HG02678 (cell line): Measurements from ENCODE around the gene KLHL1.

Experiments
- ATAC-seq: cut with Tn5 transposase; IDR thresholded peaks from one replicate; pipeline ENCODE4 v1.9.1; 2021; ENCODE audit warnings: mild to moderate bottlenecking, moderate library complexity; ENCODE audit not compliant: unreplicated experiment

KLHL1 gene

DNA sequence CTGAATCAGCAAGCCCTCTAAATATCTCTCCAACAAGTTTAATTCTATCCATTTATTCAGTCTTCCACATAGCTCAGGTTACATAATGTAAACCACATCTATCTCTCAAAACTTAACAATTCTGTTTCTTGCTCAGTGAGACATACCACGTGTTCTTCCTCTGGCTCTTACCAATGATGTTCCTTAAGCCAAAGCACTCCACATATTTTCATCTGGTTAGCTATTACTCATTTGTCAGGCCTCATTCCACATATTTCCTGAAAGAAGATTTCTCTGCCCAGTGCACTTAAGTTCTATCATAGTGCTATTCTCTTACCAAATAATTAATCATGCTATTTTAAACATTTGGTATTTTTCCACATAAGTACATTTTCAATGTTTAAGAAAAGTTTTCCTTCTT lies 403.9 kb downstream of the KLHL1 start:
- ATAC-seq: no peak

DNA sequence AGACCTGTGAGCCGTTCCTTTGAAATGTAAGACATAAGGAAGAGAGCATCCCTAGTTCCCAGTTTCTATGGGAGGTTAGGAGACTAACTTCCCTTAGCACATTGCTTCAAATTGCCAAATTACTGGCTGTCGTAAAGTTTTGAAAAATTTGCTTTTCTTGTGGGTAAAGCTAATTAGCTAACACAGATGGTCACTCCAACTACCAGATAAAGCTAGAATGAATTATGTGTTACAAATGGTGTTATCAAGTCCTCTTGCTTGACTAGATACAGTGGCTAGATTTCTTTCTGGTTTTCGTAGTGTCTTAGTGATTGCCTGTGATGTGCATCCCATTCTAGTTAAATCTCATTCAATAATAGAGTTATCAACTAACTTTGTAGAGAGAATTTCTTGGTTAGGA lies 417.3 kb downstream of the KLHL1 start:
- ATAC-seq: no peak

DNA sequence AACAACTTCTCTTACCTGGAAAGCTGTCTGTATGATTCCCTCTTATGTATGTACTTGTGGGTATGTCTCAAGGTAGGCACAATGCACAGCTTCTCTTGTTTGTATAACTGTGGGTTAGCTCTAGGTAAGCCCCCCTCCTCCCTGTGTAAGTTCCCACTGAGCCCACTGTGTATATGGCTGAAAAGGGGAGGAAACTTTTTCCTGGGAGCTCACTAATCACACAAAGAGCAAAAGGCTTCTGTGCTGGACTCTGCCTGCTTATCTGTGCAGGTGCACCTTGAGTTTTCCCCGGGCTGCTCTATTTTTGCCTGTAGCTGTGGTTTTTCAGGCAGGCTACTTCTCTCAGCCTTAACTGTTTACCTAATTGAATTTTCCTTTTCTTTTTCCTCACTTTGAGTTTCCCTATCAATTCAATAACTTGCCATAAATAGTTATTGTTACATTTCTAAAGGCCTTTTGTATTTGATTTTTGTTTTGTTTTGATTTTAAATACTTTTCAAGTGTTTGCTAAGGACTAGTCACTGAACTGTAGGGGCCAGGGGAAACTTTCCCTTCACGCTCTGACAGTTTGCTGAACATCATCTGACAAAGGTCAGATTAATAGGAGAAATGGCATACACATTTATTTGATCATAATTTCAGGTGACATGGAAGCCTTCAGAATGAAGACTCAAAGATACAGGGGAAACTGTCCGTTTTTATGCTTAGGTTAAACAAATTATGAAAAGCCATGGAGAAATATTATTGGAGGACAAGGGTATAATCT lies 424.1 kb downstream of the KLHL1 start:
- peak; percentile 44 for ATAC-seq

DNA sequence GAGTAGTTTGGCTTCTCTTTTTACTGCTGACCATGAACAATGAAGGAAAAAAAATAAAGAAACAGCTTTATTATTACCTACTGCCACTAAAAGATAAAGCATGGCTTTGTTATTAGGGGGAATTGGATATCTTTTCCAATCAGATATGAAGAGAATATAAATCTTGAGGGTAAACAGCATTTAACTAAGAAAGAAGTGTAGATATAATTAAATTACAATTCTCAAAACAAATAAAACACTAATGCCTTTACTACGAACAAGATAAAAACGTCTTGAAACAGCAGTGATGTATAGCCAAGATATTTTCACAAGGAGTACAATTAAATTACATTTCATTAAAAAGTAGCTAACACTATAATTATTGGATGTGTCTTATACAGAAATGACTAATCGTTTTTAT lies 426.5 kb downstream of the KLHL1 start:
- no peak for ATAC-seq

DNA sequence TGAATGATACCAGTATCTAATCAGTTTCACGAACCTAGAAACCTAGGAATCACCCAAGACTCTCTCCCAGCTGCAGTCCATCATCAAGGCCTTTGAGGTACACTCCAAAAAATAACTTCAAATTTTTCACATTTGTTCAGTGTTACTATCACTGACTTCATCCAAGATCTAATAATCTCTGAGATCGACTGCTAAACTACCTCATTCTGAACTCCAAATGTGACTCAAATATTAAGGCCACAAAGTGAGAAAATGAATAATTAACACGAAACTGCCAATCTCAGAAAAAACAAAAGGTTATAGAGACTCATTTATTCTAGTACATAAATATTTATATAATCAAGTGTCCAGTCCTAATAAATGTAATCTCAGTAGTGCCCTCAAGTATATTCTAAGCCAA lies 430.9 kb downstream of the KLHL1 start:
- no peak for ATAC-seq

DNA sequence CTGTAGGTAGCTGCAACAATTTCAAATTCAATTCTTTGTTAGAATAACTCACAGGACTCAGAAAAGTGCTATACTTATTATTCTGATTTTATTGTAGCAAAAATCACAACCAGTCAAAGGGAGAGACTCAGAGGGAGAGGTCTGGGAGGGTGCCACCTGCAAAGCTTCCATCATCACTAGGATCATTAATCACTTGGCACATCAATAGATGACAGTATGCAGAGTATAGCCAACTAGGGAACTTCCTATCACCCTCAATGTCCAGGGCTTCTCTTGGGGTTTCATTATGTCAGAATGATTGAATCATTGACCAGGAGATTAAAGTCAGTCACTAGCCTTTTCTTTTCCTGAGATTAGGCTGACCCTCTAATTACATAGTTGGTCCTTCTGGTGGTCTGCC lies 432.0 kb downstream of the KLHL1 start:
- no peak for ATAC-seq

DNA sequence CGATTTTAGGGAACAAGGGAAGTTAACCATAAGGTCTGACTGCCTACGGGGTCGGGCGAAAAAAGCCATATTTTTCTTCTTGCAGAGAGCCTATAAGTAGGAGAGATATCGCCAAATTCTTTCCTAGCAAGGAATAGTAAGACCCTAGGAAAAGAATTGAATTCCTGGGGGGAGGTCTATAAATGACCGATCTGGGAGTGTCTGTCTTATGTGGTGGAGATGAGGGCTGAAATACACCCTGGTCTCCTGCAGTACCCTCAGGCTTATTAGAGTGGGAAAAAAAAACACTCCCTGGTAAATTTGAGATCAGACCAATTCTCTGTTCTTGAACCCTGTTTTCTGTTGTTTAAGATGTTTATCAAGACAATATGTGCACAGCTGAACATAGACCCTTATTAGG lies 448.1 kb downstream of the KLHL1 start:
- no peak for ATAC-seq

DNA sequence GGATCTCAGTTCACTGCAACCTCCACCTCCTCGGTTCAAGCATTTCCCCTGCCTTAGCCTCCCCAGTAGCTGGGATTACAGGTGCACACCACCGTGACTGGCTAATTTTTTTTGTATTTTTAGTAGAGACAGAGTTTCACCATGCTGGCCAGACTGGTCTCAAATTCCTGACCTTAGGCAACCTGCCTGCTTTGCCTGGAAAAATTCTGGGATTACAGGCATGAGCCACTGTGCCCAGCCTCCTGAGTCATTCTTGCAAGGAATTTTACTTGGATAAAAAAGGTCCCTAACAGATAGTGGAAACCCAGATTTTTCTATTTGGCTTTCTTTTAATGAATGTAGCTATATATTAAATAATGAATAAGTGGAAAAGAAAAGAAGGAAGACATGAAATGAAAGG lies 450.6 kb downstream of the KLHL1 start:
- no peak for ATAC-seq

DNA sequence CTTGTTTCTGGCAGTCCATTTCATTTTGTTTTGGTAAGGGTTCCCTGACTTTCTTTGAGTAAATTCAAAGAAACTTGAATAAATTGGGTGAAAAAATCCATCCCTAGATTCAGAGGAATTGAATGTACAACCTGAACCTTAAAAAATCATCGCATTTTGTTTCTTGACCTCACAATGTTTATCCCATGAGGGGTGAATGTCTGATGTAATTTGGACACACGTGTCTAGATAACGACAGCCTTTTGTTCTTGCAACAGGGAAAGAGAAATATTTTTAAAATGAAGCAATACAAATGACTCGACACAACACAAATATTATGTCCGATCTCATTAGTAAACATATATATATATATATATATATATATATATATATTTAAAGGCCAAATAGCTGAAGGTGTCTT lies 453.9 kb downstream of the KLHL1 start:
- ATAC-seq: no peak
